ENCODE data around the gene SNX20.

Gene SNX20

GRCh38 chr16:50669741-50670140 is 11.4 kb downstream of the SNX20 start:
- no peak for DNase-seq (ENCODE audit: low spot score)
- Histone ChIP-seq H2BK120ac (ENCODE audit: low read depth, low read length) (no peak overlapping the region), H3K14ac (ENCODE audit: low read length) (no peak overlapping the region), H3K4me2 (ENCODE audit: insufficient read depth, low read length, poor library complexity, severe bottlenecking) (no peak overlapping the region), H4K91ac (ENCODE audit: low read depth, low read length, poor library complexity) (no peak overlapping the region), H3K9ac (ENCODE audit: low read depth, low read length, poor library complexity) (no peak overlapping the region), H3K27ac (replicated peaks; ENCODE audit: low read length) (no peak overlapping the region), H3K23ac (ENCODE audit: low read depth, low read length, poor library complexity) (no peak overlapping the region), H3K9me3 (replicated peaks in 1 of 2; ENCODE audit: control insufficient read depth in 2 of 2, insufficient read depth in 1 of 2, low read depth in 1 of 2, low read length in 2 of 2) (peaks cover 10 to 15% of the 10 kb centered on the region in 2 donors), H2BK12ac (ENCODE audit: low read length) (no peak overlapping the region), H4K8ac (ENCODE audit: low read depth, low read length) (no peak overlapping the region), H3K36me3 (replicated peaks in 1 of 2; ENCODE audit: control insufficient read depth in 2 of 2, insufficient read depth in 2 of 2, low read length in 2 of 2) (no peaks in the 10 kb centered on the region), H3K27me3 (ENCODE audit: control insufficient read depth in 3 of 3, insufficient read depth in 3 of 3, low read depth in 1 of 3, low read length in 3 of 3) (no peaks in the 10 kb centered on the region), H3K4me3 (ENCODE audit: low read length in 2 of 2) (no peak overlapping the region), H2BK5ac (ENCODE audit: low read length) (no peak overlapping the region), H3K79me1 (ENCODE audit: low read depth, low read length) (no peaks in the 10 kb centered on the region), H3K4me1 (ENCODE audit: control insufficient read depth in 2 of 2, insufficient read depth in 1 of 2, low read depth in 1 of 2, low read length in 2 of 2) (peaks cover 3 to 10% of the 10 kb centered on the region in 2 donors), H3K18ac (ENCODE audit: low read length) (no peak overlapping the region), H3K4ac (ENCODE audit: low read length) (no peak overlapping the region), H2AFZ (ENCODE audit: low read length) (no peak overlapping the region), H2BK15ac (ENCODE audit: low read length) (peak overlapping the region; percentile 16), H2AK5ac (ENCODE audit: low read depth, low read length) (no peak overlapping the region)
- no CpG with 5 or more reads among the region's 4 CpGs for WGBS, 2 donors (ENCODE audit: extremely low coverage in 2 of 2, insufficient read length in 2 of 2, insufficient replicate concordance in 1 of 2)

GRCh38 chr16:50668368-50669008 is 12.6 kb downstream of the SNX20 start:
- no peak overlapping the region for H3K18ac ChIP-seq (ENCODE audit: low read length)
- H3K9ac ChIP-seq (ENCODE audit: low read depth, low read length, poor library complexity), result peak overlapping the region; percentile 36
- whole genome bisulfite sequencing, 2 donors (ENCODE audit: extremely low coverage in 2 of 2, insufficient read length in 2 of 2, insufficient replicate concordance in 1 of 2), result no CpG with 5 or more reads among the region's 5 CpGs

GRCh38 chr16:50667497-50668367 is 13.4 kb downstream of the SNX20 start:
- Histone ChIP-seq H3K4me3 (ENCODE audit: low read length in 2 of 2) (no peak overlapping the region), H3K27ac (replicated peaks; ENCODE audit: low read length) (no peak overlapping the region), H4K91ac (ENCODE audit: low read depth, low read length, poor library complexity) (no peak overlapping the region), H4K8ac (ENCODE audit: low read depth, low read length) (no peak overlapping the region), H2AK5ac (ENCODE audit: low read depth, low read length) (no peak overlapping the region), H3K79me1 (ENCODE audit: low read depth, low read length) (no peaks in the 10 kb centered on the region), H3K4me2 (ENCODE audit: insufficient read depth, low read length, poor library complexity, severe bottlenecking) (no peak overlapping the region), H3K36me3 (replicated peaks in 1 of 2; ENCODE audit: control insufficient read depth in 2 of 2, insufficient read depth in 2 of 2, low read length in 2 of 2) (no peaks in the 10 kb centered on the region), H3K23ac (ENCODE audit: low read depth, low read length, poor library complexity) (no peak overlapping the region), H2BK5ac (ENCODE audit: low read length) (no peak overlapping the region), H3K27me3 (ENCODE audit: control insufficient read depth in 3 of 3, insufficient read depth in 3 of 3, low read depth in 1 of 3, low read length in 3 of 3) (no peaks in the 10 kb centered on the region), H3K14ac (ENCODE audit: low read length) (no peak overlapping the region), H3K9ac (ENCODE audit: low read depth, low read length, poor library complexity) (peak overlapping the region; percentile 18), H3K18ac (ENCODE audit: low read length) (no peak overlapping the region), H2BK15ac (ENCODE audit: low read length) (no peak overlapping the region), H2BK12ac (ENCODE audit: low read length) (no peak overlapping the region), H3K4ac (ENCODE audit: low read length) (no peak overlapping the region), H2AFZ (ENCODE audit: low read length) (peak overlapping the region; percentile 76), H3K9me3 (replicated peaks in 1 of 2; ENCODE audit: control insufficient read depth in 2 of 2, insufficient read depth in 1 of 2, low read depth in 1 of 2, low read length in 2 of 2) (peaks cover 9 to 17% of the 10 kb centered on the region in 2 donors), H2BK120ac (ENCODE audit: low read depth, low read length) (no peak overlapping the region), H3K4me1 (ENCODE audit: control insufficient read depth in 2 of 2, insufficient read depth in 1 of 2, low read depth in 1 of 2, low read length in 2 of 2) (peaks cover 3 to 10% of the 10 kb centered on the region in 2 donors)
- DNase-seq (ENCODE audit: low spot score), result no peak
- no CpG with 5 or more reads among the region's 21 CpGs for WGBS, 2 donors (ENCODE audit: extremely low coverage in 2 of 2, insufficient read length in 2 of 2, insufficient replicate concordance in 1 of 2)

More at GRCh38 chr16:50668368-50669008, 12.6 kb downstream of the SNX20 start:
- Histone ChIP-seq H2AK5ac (ENCODE audit: low read depth, low read length) (no peak overlapping the region), H4K91ac (ENCODE audit: low read depth, low read length, poor library complexity) (no peak overlapping the region), H3K36me3 (replicated peaks in 1 of 2; ENCODE audit: control insufficient read depth in 2 of 2, insufficient read depth in 2 of 2, low read length in 2 of 2) (no peaks in the 10 kb centered on the region), H3K4me3 (ENCODE audit: low read length in 2 of 2) (no peak overlapping the region), H3K23ac (ENCODE audit: low read depth, low read length, poor library complexity) (no peak overlapping the region), H2BK5ac (ENCODE audit: low read length) (no peak overlapping the region), H3K79me1 (ENCODE audit: low read depth, low read length) (no peaks in the 10 kb centered on the region), H3K4me1 (ENCODE audit: control insufficient read depth in 2 of 2, insufficient read depth in 1 of 2, low read depth in 1 of 2, low read length in 2 of 2) (peaks cover 3 to 10% of the 10 kb centered on the region in 2 donors), H3K27ac (replicated peaks; ENCODE audit: low read length) (no peak overlapping the region), H3K27me3 (ENCODE audit: control insufficient read depth in 3 of 3, insufficient read depth in 3 of 3, low read depth in 1 of 3, low read length in 3 of 3) (no peaks in the 10 kb centered on the region), H3K4me2 (ENCODE audit: insufficient read depth, low read length, poor library complexity, severe bottlenecking) (no peak overlapping the region), H3K9me3 (replicated peaks in 1 of 2; ENCODE audit: control insufficient read depth in 2 of 2, insufficient read depth in 1 of 2, low read depth in 1 of 2, low read length in 2 of 2) (peaks cover 10 to 20% of the 10 kb centered on the region in 2 donors), H3K14ac (ENCODE audit: low read length) (no peak overlapping the region), H2BK12ac (ENCODE audit: low read length) (no peak overlapping the region), H2BK15ac (ENCODE audit: low read length) (no peak overlapping the region), H2AFZ (ENCODE audit: low read length) (peak overlapping the region; percentile 76), H4K8ac (ENCODE audit: low read depth, low read length) (no peak overlapping the region), H3K4ac (ENCODE audit: low read length) (no peak overlapping the region), H2BK120ac (ENCODE audit: low read depth, low read length) (no peak overlapping the region)
- DNase-seq (ENCODE audit: low spot score), result no peak
